KMS-11 (cell line): ENCODE results near the gene PDE4D.
"Not testable (repeated sequence)": the region's sequence is repeated elsewhere in the genome, so short reads cannot be mapped to it uniquely, and the experiment has no call there.

Experiments used
- H2AFZ ChIP-seq: fragments of 200-600 bp; sonication (generic); 2 replicates; pipeline ENCODE4 v1.6.1; 2016; ENCODE audit warnings: antibody characterized with exemption, mixed run types, low read depth
- H3K27ac ChIP-seq: fragments of 200-600 bp; sonication (generic); 2 replicates; pipeline ENCODE4 v1.6.1; 2016; ENCODE audit warnings: mild to moderate bottlenecking, mixed run types
- H3K27me3 ChIP-seq: fragments of 200-600 bp; sonication (generic); 2 replicates; pipeline ENCODE4 v1.6.1; 2017; ENCODE audit warnings: mild to moderate bottlenecking, low read depth, mixed run types, moderate library complexity; ENCODE audit not compliant: insufficient read depth
- H3K36me3 ChIP-seq: fragments of 200-600 bp; sonication (generic); 2 replicates; pipeline ENCODE4 v1.6.1; 2017; ENCODE audit warnings: mild to moderate bottlenecking, mixed run types; ENCODE audit not compliant: insufficient read depth
- H3K4me1 ChIP-seq: fragments of 200-600 bp; sonication (generic); 2 replicates; pipeline ENCODE4 v1.6.1; 2016; ENCODE audit warnings: mild to moderate bottlenecking, low read depth, mixed run types; ENCODE audit not compliant: poor library complexity, severe bottlenecking
- H3K4me2 ChIP-seq: fragments of 200-600 bp; sonication (generic); 2 replicates; pipeline ENCODE4 v1.7.0; 2016; ENCODE audit warnings: mild to moderate bottlenecking, mixed run types
- H3K4me3 ChIP-seq: fragments of 200-600 bp; sonication (generic); IDR thresholded peaks from 2 replicates; pipeline ENCODE4 v1.6.1; 2017; ENCODE audit warnings: low read depth, low read length, mixed read lengths; ENCODE audit not compliant: insufficient read depth
- H3K79me2 ChIP-seq: fragments of 200-600 bp; sonication (generic); 2 replicates; pipeline ENCODE4 v1.6.1; 2016; ENCODE audit warnings: low read depth, mixed run types; ENCODE audit not compliant: insufficient read depth
- H3K9ac ChIP-seq: fragments of 200-600 bp; sonication (generic); 2 replicates; pipeline ENCODE4 v1.6.1; 2016; ENCODE audit warnings: mild to moderate bottlenecking, mixed run types
- H4K20me1 ChIP-seq: fragments of 200-600 bp; sonication (generic); 2 replicates; pipeline ENCODE4 v1.6.1; 2016; ENCODE audit warnings: mild to moderate bottlenecking, mixed run types; ENCODE audit not compliant: insufficient read depth
- TF ChIP-seq, protein P1 (sequence below): fragments of 200-600 bp; sonication (generic); conservative IDR thresholded peaks from 2 replicates; pipeline ENCODE4 v1.6.1; 2017; ENCODE audit warnings: low read depth, mild to moderate bottlenecking, antibody characterized with exemption, low read length, moderate library complexity, mixed read lengths

The PDE4D gene

DNA sequence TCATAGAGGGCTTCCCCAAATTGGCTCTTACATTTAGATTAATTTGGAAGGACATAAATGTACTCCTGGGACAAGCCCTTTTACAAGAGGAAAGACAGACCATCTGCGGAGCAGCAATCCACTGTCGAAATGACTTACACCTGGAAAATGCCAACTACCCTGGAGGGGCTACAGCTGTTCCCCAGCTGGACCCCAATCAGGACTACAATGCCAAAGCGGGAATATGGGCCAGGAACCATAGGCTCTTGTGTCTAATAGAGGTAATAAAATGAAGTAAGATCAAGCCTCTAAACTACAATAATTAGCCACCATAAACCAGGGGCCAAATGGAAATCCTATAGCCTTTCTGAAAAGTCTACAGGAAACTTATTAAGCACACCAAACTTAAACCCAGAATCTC, 581.3 kb downstream of the PDE4D start:
- TF ChIP-seq, protein P1, sequence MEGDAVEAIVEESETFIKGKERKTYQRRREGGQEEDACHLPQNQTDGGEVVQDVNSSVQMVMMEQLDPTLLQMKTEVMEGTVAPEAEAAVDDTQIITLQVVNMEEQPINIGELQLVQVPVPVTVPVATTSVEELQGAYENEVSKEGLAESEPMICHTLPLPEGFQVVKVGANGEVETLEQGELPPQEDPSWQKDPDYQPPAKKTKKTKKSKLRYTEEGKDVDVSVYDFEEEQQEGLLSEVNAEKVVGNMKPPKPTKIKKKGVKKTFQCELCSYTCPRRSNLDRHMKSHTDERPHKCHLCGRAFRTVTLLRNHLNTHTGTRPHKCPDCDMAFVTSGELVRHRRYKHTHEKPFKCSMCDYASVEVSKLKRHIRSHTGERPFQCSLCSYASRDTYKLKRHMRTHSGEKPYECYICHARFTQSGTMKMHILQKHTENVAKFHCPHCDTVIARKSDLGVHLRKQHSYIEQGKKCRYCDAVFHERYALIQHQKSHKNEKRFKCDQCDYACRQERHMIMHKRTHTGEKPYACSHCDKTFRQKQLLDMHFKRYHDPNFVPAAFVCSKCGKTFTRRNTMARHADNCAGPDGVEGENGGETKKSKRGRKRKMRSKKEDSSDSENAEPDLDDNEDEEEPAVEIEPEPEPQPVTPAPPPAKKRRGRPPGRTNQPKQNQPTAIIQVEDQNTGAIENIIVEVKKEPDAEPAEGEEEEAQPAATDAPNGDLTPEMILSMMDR = no peak
- Histone ChIP-seq H3K9ac (no peak overlapping the region), H3K4me1 (no peaks in the 10 kb centered on the region), H3K36me3 (no peaks in the 10 kb centered on the region), H3K4me3 (no peak overlapping the region), H3K79me2 (no peaks in the 10 kb centered on the region), H3K27ac (no peak overlapping the region), H4K20me1 (no peaks in the 10 kb centered on the region), H3K27me3 (no peaks in the 10 kb centered on the region), H3K4me2 (no peak overlapping the region), H2AFZ (no peak overlapping the region)

DNA sequence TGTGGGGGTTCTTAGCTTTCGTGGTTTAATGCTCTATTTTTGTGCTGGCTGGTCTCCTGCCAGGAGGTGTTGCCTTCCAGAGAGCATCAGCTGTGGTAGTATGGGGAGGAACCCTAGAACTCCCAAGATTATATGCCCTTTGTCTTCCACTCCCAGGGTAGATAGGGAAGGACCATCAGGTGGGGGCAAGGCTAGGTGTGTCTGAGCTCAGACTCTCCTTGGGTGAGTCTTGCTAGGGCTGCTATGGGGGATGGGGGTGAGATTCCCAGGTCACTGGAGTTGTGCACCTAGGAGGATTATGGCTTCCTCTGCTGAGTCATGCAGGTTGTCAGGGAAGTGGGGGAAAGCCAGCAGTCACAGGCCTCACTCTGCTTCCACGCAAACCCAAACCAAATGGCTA, 584.8 kb downstream of the PDE4D start:
- H2AFZ ChIP-seq, H3K27ac ChIP-seq, H3K79me2 ChIP-seq, H3K27me3 ChIP-seq, H3K36me3 ChIP-seq, H3K4me2 ChIP-seq, H4K20me1 ChIP-seq, H3K9ac ChIP-seq, H3K4me1 ChIP-seq, H3K4me3 ChIP-seq: not testable (repeated sequence)

- H3K27me3 ChIP-seq = not testable (repeated sequence)
These were observed 590.2 kb downstream of the PDE4D start for GRCh38 chr5:59303289-59303716.

GRCh38 chr5:59302509-59302908, 591.0 kb downstream of the PDE4D start:
- H3K36me3 ChIP-seq, H3K79me2 ChIP-seq, H3K27ac ChIP-seq, H3K27me3 ChIP-seq, H3K4me1 ChIP-seq, H4K20me1 ChIP-seq, H3K9ac ChIP-seq, H3K4me3 ChIP-seq, H3K4me2 ChIP-seq, H2AFZ ChIP-seq: not testable (repeated sequence)

More at GRCh38 chr5:59303289-59303716, 590.2 kb downstream of the PDE4D start:
- H3K9ac ChIP-seq, H3K4me1 ChIP-seq, H3K27ac ChIP-seq, H3K79me2 ChIP-seq, H3K4me2 ChIP-seq, H3K4me3 ChIP-seq, H4K20me1 ChIP-seq, H2AFZ ChIP-seq, H3K36me3 ChIP-seq: not testable (repeated sequence)

DNA sequence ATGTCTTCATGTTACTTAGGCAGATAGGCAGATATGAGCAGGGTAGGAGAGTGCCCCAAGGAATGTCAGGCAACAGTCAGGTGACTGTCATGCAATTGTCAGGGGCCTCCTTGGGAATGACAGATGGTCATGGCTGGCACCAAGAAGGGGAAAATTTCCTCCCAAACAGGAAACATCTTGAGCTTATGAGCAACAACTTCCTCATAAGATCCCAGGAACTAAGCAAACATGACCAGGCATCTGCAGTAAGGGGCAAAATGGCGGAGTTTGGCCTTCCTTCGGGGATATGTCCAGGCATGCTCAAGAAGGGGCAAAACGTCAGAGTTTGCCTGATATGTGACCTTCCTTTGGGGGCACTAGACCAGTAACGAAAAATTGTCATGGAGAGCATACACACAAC, 591.8 kb downstream of the PDE4D start:
- TF ChIP-seq, protein P1 = no peak
- no peak overlapping the region for H3K4me3 ChIP-seq
- H2AFZ ChIP-seq = no peak overlapping the region
- no peak overlapping the region for H3K9ac ChIP-seq
- no peaks in the 10 kb centered on the region for H3K27me3 ChIP-seq
- peaks cover 11% of the 10 kb centered on the region for H3K4me1 ChIP-seq
- H4K20me1 ChIP-seq = no peaks in the 10 kb centered on the region
- H3K27ac ChIP-seq = no peak overlapping the region
- H3K36me3 ChIP-seq = no peaks in the 10 kb centered on the region
- no peaks in the 10 kb centered on the region for H3K79me2 ChIP-seq
- no peak overlapping the region for H3K4me2 ChIP-seq

DNA sequence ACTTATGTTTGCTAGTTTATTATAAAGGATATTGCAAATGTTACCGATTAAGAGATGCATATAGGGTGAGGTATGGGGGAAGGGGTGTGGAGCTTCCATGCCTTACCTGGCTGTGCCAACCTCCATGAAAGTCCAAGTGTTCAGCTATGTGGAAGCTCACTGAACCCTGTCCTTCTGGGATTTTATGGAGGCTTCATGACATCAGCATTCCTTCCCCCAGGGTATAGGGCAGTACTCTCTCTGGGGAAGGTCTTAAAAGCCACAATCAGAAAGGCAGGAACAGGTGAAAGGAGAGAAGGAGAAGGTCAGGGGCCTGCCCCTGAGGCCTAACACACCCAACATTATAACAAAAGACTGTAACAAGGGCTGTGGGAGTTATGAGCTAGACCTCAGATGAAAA, 592.6 kb downstream of the PDE4D start:
- H3K27ac ChIP-seq = no peak overlapping the region
- TF ChIP-seq, protein P1 = no peak
- H3K4me3 ChIP-seq = no peak overlapping the region
- H3K4me2 ChIP-seq = no peak overlapping the region
- H3K27me3 ChIP-seq = no peaks in the 10 kb centered on the region
- no peaks in the 10 kb centered on the region for H3K79me2 ChIP-seq
- H3K9ac ChIP-seq = no peak overlapping the region
- no peak overlapping the region for H2AFZ ChIP-seq
- H3K36me3 ChIP-seq = no peaks in the 10 kb centered on the region
- peaks cover 11% of the 10 kb centered on the region for H3K4me1 ChIP-seq
- H4K20me1 ChIP-seq = no peaks in the 10 kb centered on the region
